ENCODE results near the gene ATXN10.

Gene ATXN10

GRCh38 chr22:45647532-45648225 lies 24.0 kb upstream of the ATXN10 start:
- TF ChIP-seq CTCF (IDR thresholded peaks at IDR 0.05) = no peak

- no peak for TF ChIP-seq CTCF (IDR thresholded peaks at IDR 0.05)
Observed at GRCh38 chr22:45648301-45649117, 23.1 kb upstream of the ATXN10 start.

- no peak for TF ChIP-seq CTCF (IDR thresholded peaks at IDR 0.05)
Observed at GRCh38 chr22:45649809-45650208, 21.8 kb upstream of the ATXN10 start.

GRCh38 chr22:45650721-45651120 lies 20.9 kb upstream of the ATXN10 start:
- no peak for TF ChIP-seq CTCF (IDR thresholded peaks at IDR 0.05)

GRCh38 chr22:45651931-45652528 lies 19.6 kb upstream of the ATXN10 start:
- no peak for TF ChIP-seq CTCF (IDR thresholded peaks at IDR 0.05)

GRCh38 chr22:45656577-45656976 lies 15.1 kb upstream of the ATXN10 start:
- TF ChIP-seq CTCF (IDR thresholded peaks at IDR 0.05) = no peak

GRCh38 chr22:45657701-45658100 lies 13.9 kb upstream of the ATXN10 start:
- TF ChIP-seq CTCF (IDR thresholded peaks at IDR 0.05) = no peak

Measured in LNCAP (cell line).